Stimulated activated CD4-positive, alpha-beta T cell treated with anti-CD3 and anti-CD28 coated beads, Interleukin-1b, Interleukin-23, amount 100 ng/mL, for 1 hour (primary cell): ENCODE measurements around the gene HS6ST1.
A peak's percentile ranks its signal among the peaks of the same experiment; 100 is the strongest.
"Not testable (repeated sequence)": the region's sequence is repeated elsewhere in the genome, so short reads cannot be mapped to it uniquely, and the experiment has no call there.

Experiments
- DNase-seq, 2 donors: peaks; one replicate each; pipeline ENCODE4 v3.0.0-alpha.2; 2020; ENCODE audit warnings: low read depth in 2 of 2

Gene HS6ST1

GRCh38 chr2:128321784-128322714 is 3.4 kb upstream of the HS6ST1 start:
- peak; percentile 57 to 78 for DNase-seq

DNA sequence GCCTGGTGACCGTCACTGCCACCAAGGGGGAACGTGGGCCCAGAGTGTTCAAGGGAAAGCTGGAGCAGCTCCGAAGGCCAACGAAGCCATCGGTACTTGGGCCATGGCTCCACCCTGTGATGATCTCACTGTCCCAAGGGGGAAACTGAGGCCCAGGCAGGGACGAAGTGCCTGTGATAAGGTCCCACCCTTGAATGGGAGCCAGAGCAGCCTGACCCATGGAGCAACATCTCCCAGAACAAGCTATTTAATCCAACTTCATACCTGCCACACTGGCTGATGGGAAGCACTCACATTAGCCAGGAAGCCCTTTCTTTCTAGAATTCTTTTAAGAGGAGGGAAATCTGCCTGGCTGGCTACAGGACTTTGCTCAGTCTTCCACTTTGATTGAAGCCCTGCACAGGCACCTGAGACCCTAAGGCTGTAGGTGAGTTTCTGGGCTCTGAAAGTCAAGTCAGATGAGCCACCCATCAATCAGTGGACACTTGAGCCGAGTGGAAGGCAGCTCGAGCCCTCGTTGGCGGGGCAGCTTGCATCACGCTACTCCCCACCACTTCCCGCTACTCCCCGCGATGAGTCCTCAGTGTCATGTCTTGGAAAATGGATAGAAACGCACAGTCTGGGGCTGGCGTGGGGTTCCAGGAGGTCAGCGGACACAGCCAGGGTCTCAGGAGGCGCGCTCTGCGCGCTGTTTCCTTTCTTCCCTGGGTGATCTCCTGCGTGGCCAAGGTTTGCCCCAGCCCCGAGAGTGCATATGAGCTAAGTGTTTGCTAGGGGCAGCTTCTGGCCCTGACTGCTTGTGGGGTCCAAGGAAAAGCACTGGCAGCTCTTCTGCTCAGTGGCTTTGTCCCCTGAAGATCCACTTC is 2.5 kb upstream of the HS6ST1 start:
- no peak for DNase-seq

DNA sequence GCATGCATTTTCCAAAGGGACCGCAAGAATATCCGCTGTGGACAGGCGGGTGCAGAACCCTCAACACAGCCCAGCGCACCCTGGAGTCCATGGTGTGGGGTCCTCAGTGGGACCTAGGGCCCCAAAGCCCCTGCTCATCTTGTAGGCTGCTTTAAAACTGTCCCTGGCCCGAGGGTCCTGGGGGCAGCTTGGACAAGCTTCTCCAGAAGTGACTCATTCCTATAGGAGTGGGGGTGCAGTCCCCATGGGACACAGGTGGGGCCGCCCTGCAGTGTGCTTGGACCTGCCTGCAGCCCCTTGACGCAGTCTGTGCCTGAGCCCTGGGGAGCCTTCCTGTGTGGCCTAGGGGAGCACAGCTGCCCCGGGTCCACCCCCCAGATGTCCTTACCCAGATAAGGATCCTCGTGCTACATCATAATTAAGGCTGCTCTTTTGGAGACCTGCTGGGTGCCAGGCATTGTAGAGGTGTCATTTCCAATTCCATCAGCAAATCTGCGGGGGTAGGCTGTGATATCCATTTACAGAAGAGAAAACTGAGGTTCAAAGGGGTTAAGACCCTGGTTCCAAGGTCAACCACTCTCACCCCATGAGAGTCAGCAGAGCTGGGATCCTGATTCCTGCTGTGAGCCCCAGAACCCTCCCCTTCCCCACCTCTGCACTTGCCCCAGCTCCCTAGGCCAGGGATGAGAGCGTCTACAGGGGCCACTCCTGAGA is 1.7 kb upstream of the HS6ST1 start:
- no peak for DNase-seq

DNA sequence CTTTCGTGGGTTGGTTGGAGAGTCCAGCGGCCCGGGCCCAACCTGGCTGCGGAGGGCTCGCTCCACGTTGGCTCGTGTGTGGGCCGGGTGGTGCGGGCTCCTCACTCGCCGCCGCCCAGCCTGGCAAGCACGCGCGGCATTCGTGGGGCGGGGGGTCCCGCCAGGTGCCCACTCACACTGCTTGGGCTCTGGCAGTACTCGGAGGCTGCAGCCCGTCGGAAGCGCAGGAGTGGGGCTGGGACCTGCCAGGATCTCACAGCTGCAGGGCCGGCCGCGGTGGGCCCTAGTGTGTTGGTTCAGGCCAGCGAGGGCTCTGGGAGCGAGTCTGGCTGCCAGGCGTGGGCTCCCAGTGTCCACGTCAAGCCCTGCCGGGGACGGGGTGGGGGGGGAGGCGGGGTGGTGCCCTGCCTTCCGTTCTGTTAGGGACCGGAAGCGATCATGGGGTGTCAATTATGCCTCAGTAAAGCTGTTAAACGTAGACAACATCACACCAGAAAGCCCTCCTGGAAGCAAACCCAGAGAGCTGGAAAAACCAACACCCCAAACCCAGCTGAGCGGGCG is 1.0 kb upstream of the HS6ST1 start:
- no peak for DNase-seq

- not testable (repeated sequence) for DNase-seq
These were observed 423 bp downstream of the HS6ST1 start for GRCh38 chr2:128318245-128318644.

GRCh38 chr2:128317899-128318225 is 806 bp downstream of the HS6ST1 start:
- not testable (repeated sequence) for DNase-seq

GRCh38 chr2:128317181-128317898 is 1.3 kb downstream of the HS6ST1 start:
- no peak for DNase-seq

DNA sequence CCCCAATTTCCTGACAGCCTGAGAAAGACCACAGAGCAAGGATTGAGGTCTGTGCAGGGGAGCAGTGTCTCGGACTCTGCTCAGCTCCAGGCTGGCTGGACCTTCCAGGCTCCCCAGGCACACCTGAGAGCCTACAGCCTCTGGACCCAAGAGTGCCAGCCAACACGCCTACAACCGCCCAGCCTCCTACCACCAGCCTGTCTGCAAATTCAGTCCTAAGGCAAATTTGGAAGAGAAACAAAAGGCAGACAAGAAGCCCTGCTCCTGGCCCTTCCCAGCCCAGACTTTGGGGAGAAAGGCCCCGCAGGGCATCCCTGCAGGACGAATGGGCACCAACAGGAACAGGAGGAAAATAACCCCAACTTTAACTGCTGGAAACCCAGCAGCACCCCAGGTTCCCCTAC is 1.9 kb downstream of the HS6ST1 start:
- DNase-seq: no peak

GRCh38 chr2:128315829-128316776 is 2.6 kb downstream of the HS6ST1 start:
- no peak for DNase-seq

DNA sequence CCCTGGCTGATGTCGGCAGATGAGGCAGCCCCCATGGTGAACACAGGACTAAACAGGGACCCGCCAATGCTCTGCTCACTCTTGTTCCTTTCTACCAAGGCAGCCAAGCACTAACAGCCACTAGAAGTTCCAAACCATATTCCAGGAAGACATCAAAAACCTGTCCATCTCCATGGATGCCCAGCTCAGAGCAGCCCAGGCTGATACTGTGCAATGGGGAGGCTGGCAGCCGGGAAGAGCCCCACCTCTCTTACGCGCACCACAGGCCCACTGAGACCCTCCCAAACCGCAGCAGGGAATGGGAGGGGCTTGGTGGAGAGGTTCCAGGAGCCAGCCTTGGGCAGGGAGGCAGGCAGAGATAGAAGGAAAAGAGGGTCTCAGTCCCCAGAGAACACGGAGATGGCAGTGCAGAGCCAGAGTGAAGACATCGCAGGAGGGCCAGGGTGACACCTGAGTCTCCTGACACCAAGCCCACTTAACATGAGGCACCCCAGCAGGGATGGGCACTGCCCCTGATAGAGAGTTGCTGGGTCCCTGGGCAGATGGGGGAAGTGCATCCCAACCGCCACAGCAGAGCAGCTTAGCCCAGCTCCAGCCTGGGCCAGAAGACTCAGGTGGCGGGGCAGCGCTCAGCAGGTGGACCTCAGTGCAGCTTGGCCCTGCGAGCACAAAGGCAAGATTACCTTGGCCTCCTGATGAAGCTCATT is 3.4 kb downstream of the HS6ST1 start:
- DNase-seq: no peak

DNA sequence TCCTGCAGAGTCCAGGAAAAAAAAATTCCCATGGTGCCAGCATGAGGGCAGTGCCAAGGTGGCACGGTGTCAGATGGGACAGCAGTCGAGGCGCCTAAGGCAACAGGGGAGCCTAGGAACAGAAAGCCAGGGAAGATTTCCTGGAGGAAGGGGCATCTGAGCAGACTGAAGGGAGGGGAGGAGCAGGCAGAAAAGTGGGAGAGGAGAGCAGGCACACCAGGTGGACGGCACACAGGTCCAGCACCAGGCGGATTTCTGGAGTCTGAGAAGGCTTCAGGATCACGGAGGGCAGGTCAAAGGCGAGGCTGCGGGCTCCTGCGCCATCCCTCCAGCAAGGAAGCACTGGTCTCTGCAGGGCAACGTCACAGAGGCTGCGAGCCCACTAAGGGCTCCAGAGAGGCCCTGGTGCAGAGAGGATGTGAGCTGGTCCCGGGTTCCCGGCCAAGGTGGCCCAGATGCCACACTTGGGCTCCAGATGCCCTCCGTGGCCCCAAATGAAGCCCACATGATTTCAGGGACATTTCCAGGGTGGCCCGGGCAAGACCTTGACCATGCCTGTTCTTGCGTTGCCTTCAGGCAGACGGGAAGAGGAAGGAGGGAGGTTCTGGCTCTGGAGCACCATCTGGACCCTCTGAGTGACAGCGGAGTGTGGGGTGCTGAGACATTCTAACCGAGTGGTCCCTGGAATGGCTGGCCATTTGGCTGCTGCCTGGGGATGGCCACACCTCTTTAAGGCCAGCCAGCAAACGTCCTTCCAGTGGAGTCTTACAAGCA is 4.1 kb downstream of the HS6ST1 start:
- no peak for DNase-seq

- DNase-seq: no peak
These were observed 4.7 kb downstream of the HS6ST1 start for GRCh38 chr2:128313931-128314347.

GRCh38 chr2:128313091-128313836 is 5.4 kb downstream of the HS6ST1 start:
- DNase-seq: no peak

GRCh38 chr2:128312411-128312810 is 6.3 kb downstream of the HS6ST1 start:
- no peak for DNase-seq

GRCh38 chr2:128311755-128312341 is 6.8 kb downstream of the HS6ST1 start:
- no peak for DNase-seq

GRCh38 chr2:128311216-128311754 is 7.4 kb downstream of the HS6ST1 start:
- DNase-seq: no peak

GRCh38 chr2:128310761-128311160 is 7.9 kb downstream of the HS6ST1 start:
- no peak for DNase-seq
